Glomerular endothelial cell (primary cell): ENCODE results near the gene LOXL3. TPM values are rescaled to one million over a fixed set of nuclear protein-coding genes. Genes with fewer than 3 reads are reported as not detected.

Experiments used
- DNase-seq: peaks from one replicate; pipeline ENCODE4 v3.0.0-alpha.2; 2011; ENCODE audit warnings: low read depth, low spot score; ENCODE audit errors: extremely low read depth
- total RNA-seq: library from RNA; depleted of rRNA; stranded (reverse); fragments of >200 nt; gene quantifications from 2 replicates; pipeline ENCODE4 v1.2.3, GENCODE V29; 2015

Gene LOXL3
- total RNA-seq, 1 donor from 2014 or later = 2.7 TPM

DNA sequence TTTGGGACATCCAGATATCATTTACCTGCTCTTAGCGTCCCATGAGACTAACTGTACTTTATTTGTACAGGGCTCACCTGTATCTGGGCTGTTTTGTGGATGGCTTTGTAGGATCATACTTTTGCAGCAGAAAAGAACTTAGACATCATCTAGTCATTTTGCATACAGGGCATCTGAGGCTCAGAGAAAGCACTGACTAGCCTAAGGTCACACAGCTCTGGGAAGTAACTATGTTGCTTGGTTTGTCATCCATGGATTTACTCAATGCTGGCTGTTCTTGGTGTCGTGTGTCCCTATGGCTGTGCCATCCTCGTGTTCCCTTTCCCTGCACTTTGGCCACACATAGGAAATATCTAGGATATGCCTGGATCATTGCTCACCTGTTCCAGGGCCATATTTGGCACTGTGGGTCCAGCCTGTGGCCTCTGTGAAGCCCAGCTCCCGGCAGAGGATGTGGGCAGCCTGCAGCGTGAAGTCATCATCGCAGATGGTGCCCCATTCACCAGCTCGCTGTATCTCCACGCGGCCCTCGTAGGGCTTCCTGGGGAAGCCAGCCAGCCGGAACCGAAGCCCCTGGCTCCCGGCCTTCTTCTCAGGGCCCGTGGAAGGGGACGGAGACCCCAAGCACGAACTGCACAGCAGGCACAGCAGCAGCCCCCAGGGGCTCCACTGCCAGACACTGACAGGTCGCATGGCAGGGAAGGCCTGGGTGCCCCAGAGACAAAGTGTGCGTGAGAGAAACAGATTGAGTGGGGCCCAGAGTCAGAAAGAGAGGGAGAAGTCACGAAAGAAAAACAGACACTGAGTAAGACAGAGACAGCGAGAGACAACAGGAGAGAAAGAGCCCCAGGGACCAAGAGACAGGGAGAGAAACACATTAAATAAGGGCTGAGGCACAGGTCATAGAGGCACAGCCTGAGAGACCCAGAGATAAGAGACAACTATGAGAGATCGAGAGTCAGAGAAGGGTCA is 1.5 kb downstream of the LOXL3 start:
- DNase-seq = no peak

- no peak for DNase-seq
Observed at GRCh38 chr2:74551530-74551929, 2.2 kb downstream of the LOXL3 start.

- DNase-seq = no peak
Observed at GRCh38 chr2:74550231-74550630, 3.5 kb downstream of the LOXL3 start.

DNA sequence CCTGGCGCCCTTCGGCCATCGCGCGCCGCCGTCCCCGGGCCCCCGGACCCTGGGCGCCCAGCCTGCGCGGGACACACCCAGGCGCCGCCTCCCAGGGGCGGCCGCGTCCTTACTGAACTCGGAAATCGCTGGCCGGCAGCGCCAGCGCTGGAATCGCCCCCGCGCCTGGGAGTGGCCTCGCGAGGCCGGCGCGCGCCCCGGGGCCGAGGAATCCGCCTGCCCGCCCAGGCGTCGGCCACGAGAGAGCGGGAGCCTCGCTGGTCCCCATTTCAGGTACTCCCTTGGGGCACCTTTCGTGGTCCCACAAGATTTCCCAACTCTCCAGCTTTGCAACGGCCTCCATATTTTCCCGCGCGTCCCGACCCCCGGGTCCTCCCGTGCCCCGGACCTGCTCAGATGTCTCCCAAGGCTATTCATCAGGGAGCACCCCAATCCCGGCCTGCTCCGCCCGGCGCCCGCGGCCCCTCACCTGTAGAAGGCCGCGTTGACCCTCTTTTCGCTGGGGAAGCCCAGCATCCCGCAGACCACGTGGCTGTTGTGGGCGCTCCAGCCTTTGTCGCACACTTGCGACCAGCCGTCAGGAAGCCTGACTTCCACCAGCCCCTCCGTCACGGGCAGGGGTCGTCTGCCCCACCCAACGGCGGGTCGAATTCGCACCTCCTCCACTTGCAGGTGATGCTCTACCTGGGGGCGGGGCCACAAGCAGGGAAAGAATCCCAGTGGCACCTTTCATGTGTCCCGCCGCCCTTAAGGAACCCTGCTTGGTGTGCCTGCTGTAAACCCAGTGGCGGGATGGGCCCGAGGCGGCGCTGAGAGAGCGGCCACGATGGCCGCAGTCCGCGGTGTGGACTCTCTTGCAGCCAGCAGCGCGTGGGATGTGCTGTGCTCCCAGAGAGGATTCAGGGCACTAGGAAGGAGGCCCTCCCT is 4.6 kb downstream of the LOXL3 start:
- DNase-seq = no peak

GRCh38 chr2:74548285-74548899 is 5.3 kb downstream of the LOXL3 start:
- DNase-seq = no peak

DNA sequence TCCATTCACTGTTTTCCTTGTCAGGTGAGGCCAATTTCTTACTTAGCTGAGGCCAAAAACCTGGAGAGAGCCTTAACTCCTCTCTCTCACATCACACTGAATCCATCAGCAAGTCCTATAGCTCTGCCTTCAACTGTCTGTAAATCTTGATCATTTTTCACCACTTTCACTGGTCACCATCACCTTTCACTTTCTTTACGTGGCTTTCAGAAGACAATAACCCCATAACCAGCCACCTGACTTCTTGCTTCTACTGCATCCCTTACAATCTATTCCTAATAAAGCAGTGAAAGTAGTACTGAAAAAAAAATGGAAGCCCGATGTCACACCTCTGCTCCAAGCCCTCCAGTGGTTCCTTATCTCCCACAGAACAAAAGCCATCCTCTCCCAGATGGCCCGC is 7.7 kb downstream of the LOXL3 start:
- DNase-seq = no peak

DNA sequence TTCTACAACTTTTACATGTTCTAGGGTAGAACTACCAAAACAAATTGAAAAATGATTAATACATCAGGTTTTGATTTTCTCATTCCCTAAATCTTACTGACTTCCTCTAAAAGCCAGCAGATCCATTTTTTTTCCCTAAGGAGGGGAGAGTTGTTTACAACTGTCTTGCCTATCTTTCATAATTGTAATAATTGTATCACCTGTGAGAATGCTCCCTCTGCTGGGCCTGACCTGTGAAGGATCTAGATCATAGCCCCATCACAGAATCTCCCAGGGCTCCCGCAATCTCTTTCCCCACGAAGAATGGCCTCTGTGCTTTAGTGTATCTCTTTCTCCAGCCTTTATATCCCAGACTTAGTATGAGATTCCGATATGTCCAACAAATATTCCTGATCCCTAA is 9.1 kb downstream of the LOXL3 start:
- DNase-seq = no peak

DNA sequence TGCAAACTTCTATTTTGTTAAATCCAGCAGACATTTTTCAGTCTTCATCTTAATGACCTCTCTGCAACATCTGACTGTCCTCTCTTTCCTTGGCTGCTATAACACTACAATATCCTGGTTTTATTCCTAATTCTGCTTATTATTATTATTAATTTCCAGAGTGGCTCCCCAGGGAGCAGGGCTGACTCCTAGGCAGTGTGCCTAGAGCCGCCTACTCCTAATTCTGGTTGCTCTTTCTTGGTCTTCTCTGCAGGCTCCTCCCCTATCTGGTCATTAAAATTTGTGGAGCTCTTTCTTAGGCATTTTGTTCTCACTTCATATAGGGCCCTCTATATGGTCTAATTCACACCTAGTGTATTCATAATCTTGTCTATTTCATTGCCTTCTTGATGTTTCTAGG is 10.8 kb downstream of the LOXL3 start:
- no peak for DNase-seq

DNA sequence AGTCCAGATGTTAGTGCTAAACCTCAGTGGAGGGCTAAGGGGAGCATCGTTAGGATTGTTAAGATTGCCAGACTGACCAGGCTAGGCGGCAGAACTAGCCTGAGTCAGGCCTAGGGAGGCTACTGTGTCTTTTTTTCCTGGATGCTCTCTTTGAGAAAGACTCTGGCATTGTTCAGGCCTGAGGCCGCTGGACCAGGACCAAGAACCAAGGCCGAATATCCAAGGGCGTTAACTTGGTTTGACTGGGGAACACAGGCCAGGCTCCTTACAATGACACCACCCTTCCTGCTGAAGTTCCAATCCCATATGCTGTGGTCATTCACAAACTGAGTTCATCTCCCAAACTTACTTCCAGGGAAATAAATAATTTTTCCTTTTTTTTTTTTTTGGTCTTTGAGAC is 13.5 kb downstream of the LOXL3 start:
- DNase-seq = no peak

DNA sequence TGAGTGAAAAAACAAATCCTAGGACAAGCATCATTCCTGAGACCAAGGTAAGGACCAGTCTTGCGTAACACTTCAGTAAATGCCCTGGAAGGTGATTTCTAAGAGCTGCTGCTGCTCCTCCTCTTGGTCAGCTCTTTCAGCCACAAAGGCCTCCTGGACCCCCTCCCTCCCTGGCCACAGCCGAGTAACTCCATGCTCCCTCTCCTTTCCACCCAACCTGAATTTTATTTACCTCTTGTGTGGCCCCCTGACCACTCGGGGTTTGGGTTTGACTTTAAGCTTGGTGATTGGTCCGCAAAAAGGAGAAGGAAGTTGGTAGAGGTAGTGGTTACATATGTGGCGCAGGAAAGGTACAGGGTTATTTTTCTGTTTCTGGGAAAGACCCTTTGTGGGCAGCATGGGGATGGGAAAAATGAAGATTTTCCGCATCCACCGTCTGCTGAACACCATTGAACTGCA is 14.8 kb downstream of the LOXL3 start:
- no peak for DNase-seq

DNA sequence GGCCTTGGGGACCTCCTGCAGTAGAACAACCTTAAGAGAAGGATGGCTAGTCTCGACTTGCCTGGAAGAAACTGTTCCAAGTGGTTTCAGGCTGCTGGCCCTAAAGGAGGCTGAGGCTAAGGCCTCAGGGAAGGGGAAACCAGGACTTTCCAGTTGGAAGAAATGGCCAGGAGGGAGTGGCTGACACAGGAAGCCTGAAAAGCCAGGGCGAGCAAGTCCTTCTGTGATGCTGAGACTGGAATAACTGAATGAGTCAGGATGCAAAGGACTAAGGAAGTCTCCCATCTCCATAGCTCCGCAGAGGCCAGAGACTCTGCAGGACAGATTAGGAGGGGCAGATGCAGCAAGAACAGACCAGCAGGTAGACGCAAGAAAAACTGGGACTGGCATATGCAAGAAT is 16.6 kb downstream of the LOXL3 start:
- DNase-seq = no peak

- DNase-seq = no peak
Observed at GRCh38 chr2:74536166-74536950, 17.4 kb downstream of the LOXL3 start.

- no peak for DNase-seq
Observed at GRCh38 chr2:74535440-74535965, 18.2 kb downstream of the LOXL3 start.

GRCh38 chr2:74534411-74534810 is 19.3 kb downstream of the LOXL3 start:
- no peak for DNase-seq

- no peak for DNase-seq
Observed at GRCh38 chr2:74533464-74533863, 20.3 kb downstream of the LOXL3 start.

- no peak for DNase-seq
Observed at GRCh38 chr2:74532222-74532621, 21.5 kb downstream of the LOXL3 start.

DNA sequence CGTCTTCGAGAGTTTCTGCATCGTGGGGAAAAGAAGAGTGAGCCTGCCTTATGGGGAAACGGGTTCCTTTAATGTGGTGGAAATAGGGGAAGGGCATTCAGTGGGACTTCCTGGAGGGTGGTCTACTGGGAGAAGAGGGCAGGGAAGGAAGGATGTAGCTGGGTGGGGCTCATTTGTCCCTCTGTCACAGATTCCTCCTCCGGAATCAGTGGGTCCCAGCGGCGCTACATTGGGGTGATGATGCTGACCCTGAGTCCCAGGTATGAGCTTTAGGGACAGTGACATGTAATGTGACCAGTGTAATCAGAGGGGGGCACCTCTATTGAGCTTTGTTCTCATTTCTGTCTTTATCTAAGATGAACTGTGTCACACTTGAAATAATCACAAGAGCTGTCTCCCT is 22.1 kb downstream of the LOXL3 start:
- DNase-seq = no peak

DNA sequence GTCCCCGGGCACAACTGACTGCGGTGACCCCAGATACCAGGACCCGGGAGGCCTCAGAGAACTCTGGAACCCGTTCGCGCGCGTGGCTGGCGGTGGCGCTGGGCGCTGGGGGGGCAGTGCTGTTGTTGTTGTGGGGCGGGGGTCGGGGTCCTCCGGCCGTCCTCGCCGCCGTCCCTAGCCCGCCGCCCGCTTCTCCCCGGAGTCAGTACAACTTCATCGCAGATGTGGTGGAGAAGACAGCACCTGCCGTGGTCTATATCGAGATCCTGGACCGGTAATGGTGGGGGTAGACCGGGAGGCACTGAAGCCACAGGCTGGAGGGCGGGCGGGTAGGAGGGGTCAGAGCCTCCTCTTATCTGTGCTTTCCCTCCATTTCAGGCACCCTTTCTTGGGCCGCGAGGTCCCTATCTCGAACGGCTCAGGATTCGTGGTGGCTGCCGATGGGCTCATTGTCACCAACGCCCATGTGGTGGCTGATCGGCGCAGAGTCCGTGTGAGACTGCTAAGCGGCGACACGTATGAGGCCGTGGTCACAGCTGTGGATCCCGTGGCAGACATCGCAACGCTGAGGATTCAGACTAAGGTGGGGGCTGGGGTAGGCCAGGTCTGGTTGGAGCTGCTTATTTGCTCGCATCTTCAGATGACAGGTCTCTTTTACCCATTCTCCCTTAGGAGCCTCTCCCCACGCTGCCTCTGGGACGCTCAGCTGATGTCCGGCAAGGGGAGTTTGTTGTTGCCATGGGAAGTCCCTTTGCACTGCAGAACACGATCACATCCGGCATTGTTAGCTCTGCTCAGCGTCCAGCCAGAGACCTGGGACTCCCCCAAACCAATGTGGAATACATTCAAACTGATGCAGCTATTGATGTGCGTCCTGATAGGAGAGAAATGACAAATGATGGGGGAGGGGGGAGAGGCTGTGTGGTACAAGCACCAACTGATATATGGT is 23.2 kb downstream of the LOXL3 start:
- no peak for DNase-seq
